ENCODE results near the gene HJURP.
A peak's percentile ranks its signal among the peaks of the same experiment; 100 is the strongest.

The HJURP gene

DNA sequence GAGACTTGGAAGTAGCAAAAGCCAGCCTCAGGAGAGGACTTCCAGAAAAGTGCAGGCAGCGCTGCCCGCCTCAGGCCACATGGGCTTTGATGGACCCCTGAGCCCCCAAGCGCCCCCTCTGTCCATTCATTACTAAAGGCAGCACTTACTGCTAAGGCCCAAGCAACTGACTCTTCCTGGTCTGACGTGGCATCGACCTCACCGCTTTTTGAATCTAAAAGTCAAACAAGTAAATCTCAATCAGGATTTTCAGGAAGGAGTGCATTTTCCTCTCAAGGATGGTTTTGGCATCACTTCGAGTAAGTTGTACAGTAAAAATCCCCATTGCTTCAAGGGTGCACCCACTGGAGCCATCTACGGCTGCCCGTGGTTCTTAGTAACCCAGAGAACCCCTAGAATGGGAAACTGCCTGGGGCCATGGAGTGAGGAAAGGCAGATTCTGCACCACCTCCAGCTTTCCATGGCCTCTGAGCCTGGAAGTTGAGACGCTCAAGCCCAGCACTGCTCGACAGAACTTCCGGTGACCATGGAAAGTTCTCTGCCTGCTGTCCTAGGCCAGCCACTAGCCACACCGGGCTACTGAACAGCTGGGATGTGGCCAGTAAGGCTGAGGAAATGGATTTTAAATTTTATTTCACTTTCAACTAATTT lies 7.0 kb downstream of the HJURP start:
- no peak for DNase-seq

DNA sequence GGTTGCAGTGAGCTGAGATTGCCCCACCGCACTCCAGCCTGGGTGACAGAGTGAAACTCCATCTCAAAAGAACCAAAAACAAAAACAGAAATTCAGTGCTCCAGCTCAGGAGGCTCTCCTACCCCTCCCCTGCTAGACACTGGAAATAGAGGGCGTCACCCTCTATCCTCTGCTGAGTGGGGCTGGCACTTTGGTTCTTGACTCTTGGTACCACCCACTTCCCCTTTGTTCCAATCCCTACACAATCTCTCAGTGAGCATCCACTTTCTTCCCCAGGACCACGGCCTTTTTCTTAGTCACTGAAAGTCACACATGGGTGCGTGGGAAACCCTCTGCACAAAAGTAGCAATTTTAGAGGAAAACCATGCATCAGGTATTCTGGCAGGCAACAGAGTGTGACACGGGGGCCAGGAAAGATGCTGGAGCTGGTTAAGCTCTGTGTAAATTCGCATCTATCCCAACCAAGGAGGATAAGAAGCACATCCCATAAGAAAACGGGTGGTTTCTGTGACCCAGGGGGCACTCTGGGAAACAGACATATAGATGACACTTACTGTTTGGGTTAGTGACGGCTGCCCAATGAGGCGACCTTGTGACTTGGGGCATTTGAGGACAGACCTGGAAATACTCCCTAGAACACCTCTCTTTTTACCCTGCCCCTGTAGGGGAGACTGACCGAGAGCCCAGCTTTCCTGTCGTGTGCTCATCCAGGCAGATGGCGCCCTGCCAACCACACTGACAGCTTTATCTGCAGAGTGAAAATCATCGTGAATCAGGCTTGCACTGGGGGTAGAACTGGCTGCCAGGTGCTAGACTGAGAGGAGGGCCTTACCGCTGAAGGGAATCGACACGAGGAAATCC lies 7.7 kb downstream of the HJURP start:
- no peak for DNase-seq

- no peak for DNase-seq
Measured at GRCh38 chr2:233845301-233846060, 8.9 kb downstream of the HJURP start.

DNA sequence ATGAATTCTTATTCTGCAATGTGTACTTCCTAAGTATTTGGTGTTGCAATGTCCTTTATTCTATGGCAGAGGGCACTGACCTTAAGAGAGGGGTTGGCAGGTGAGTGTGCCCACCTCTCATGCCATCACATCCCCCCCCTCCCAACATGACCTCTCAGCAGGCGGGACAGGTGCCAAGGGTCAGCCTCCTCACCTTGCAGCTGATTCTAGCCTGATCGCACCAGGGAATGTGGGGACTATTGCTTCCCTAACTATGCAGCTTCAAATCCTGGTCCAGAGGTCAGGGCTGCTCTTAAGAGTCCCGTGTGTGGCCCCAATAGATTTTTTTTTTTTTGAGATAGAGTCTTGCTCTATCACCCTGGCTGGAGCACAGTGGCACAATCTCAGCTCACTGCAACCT lies 9.5 kb downstream of the HJURP start:
- DNase-seq = no peak

DNA sequence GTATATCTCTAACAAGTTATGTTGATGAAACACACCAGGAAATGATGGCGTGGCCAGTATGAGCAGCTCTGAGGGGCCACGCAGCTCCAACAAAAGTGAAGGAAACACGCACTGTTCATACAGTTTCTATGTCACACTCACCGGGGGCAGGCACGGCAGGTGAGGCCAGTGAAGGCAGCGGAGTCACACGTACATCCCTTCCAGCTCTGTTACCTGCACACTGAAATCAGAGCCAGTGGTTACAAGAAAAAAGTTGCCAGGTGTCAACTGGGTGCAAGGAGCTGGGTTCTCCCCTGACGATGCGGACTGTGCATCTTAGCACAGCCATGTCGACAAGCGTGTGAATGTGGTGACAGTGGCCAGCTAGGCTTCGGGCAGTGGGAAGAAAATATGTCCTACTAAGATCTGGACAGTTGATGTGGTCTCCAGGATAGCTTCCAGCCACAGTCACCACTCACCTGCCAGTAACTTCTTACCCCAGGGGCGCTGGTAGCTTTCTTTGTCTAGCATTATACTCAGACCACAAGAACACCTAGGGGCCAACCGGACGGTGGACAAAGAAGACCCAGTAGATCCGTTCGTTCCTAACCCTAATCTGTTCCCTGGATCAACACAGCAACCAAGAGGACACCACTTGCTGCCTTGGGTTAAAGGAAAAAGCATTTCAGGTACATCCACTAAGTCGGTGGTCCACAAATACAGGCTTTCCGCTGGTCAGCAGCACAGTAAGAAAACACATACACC lies 10.1 kb downstream of the HJURP start:
- no peak for DNase-seq

DNA sequence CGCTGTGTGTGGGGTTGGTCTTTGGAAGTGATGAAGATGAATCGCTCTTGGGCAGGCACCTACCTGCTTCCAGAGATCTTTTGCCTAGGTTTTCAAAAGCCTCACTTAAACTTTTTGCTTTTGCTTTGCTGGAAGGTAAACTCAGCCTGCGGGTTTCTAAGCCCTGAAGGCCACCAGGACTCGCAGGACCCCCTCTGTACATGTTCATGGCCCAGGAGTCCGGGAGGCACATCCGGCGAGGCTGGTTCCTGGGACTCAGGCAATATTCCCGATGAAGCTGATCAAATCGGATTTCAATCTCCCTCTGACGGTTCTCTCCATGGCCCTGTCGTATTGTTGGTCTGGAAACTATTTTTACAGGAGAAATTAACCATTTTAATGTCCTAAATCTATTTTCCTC lies 13.2 kb downstream of the HJURP start:
- DNase-seq = no peak

DNA sequence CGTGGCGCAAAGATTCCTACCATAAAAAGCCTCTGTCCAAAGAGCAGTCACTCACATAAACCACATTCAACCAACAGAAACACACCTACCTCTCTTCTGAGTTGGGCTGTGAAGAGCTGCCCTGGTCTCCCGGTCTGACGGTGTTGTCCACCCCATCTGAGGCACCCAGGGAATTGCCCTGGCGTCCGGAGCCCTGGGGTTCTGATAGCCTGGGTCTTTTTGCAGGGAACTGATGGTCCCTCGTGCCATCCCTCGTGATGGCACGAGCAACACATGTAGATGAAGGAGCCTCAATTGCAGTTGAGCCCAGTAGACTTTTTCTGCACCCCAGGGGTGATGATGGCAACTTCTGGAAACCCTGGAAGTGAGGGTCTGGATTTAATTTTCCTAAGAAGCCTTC lies 13.8 kb downstream of the HJURP start:
- no peak for DNase-seq

GRCh38 chr2:233839447-233839820 lies 14.9 kb downstream of the HJURP start:
- no peak for DNase-seq

GRCh38 chr2:233838726-233839446 lies 15.4 kb downstream of the HJURP start:
- no peak for DNase-seq

DNA sequence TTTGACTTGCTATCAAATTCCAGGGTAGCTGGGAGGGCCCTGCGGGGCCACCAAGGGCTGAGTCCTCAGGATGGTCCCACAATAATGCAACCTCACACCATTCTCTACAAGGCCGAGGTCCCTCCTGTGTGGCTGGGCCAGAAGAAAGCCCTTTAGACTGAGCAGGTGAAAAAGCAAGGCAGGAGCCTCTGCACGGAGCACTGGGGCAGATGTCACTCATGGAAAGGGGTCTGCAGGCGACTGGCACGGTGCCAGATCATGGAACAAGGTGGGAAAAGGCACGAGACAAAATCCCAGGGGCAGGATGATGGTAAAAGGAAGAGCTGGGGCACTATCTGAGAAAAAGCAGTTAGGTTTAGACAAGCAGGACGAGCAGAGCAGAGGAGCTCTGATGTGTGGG lies 16.1 kb downstream of the HJURP start:
- DNase-seq = no peak

DNA sequence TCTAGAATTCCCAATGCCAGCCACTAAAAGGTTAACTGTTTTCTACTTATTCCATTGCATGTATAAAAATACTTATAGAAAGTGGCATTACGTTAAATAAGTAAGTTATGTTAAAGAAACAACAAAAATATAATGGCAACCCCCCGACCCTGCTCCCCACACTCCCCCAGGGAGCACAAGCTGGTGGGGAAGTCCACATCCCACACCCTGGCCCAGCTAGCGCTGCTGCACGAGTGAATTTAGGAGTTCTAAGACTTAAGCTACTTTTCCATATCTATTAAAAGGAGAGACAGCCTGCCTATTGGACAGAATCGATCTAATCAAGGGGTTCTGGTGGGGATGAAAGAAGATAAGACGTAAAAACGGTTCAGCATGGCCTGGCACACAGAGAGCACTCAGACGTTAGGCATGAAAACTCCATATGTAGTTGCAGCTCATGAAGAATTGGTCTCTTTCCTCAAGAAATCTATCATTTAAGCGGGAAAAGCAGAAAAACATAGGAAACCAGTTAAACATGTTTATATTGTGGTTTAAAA lies 16.6 kb downstream of the HJURP start:
- DNase-seq = no peak

DNA sequence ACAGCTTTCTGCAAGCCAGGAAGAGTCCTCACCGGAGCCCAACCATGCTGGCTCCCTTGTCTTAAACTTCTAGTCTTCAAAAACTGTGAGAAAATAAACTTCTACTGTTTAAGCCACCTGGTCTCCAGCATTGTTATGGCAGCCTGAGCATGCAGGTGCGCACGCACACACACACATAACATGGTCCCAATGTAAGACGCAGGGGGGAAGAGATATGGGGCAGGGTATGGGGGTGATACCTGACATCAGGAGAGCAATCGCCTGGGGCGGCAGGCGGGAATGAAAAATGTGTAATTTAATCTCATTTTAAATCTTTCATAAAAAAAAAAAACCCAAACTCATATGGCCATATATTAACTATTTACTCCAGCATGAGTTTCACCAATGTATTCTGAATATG lies 18.0 kb downstream of the HJURP start:
- DNase-seq = no peak

DNA sequence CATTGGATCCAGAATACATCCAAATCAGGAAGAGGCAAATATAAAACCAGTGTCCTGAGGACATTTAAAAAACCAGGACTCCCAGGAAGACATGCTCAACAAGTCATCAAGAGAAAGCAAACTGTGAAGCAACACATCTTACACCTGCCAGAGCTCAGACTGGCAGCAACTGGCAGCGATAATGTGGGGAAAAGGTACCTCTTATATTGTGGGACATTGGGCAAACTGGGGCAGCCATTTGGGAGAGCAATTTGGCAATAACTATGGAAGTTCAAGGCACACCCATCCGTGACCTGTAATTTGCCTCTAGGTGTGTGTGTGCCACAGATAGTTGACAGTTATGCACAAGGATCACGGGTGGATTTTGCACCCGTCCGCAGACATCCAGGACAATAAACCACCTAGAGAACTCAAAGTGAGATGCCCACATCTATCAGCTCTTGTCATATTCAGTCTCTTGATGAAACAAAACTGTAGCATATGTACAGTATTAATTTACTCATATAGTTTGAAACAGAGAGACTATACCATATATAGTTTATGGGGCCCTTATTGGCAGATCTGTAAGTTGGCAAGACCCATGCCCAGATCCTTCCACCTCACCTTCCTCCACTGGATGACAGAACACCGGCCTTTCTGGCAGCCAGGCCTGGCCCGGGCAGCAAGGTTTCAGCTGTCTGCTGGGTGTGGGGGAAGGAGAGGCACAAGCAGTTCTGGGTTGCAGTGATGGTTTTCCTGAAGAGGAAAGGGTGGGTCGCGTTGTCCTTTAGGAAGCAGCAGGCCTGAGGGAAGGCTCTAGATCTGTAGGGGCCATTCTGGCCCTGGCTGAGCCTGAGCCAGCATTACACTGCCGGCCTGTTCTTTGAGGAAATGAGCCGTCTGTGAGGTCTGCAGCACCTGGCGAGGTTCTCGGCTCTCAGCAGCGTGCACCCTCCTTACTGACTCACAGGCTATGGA lies 18.8 kb downstream of the HJURP start:
- no peak for DNase-seq

DNA sequence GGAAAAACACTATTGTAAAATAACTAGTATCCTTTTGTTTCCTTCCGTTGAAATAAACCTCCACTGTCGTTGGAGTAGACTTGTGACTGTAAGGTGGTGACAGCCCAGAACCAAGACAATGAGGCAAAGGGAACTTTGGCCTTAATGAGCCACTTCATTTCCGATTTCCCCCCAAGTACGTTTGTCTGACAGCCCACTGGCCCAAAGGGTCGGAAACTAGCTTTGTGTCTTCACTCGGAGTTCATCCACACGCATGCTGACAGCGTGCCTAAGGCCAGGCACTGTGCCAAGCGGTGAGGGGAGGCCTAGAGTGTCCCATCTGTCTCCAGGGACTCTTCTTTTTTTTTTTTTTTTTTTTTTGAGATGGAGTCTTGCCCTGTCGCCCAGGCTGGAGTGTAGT lies 21.0 kb downstream of the HJURP start:
- no peak for DNase-seq

DNA sequence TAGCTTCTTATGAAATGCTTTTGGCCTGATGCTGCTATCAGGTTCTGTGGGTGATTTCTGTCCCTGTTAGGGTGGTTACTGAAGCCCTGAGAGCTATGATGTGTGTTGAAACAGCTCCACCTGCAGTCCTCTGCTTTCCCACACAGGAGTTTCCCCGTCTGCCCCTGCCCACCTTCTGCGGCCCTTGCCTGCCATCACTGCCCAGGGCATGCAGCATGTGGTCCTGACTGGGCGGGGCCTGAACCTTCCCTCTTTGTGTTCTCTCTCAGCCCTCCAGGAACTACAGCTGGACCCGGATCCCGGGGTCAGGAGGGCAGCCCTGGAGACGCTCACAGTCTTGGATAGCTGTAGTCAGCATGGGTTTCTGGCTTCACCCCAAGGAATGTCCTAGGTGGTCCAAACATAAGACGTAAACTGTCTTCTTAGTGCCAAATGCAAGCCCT lies 21.4 kb downstream of the HJURP start:
- peak; percentile 76 for DNase-seq

DNA sequence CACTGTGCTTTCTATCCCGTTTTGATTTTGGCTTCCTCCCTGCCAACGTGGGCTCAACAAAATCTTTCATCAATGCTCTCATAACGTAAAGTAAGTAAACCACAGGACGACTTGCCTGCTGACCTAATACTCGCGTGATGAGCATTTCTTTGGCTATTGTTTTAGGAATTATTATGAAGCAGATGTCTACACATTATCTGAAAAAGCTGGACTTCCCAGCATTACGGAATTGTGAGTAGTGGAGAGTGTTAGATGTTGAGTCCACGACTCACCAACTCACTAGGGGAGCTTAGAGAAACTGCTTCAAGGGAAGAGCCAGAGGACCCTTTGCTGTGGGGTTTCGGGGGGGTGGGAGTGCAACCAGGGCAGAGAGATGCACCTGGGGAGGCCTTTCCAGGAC lies 21.9 kb downstream of the HJURP start:
- no peak for DNase-seq

- no peak for DNase-seq
Measured at GRCh38 chr2:233831861-233832260, 22.5 kb downstream of the HJURP start.

DNA sequence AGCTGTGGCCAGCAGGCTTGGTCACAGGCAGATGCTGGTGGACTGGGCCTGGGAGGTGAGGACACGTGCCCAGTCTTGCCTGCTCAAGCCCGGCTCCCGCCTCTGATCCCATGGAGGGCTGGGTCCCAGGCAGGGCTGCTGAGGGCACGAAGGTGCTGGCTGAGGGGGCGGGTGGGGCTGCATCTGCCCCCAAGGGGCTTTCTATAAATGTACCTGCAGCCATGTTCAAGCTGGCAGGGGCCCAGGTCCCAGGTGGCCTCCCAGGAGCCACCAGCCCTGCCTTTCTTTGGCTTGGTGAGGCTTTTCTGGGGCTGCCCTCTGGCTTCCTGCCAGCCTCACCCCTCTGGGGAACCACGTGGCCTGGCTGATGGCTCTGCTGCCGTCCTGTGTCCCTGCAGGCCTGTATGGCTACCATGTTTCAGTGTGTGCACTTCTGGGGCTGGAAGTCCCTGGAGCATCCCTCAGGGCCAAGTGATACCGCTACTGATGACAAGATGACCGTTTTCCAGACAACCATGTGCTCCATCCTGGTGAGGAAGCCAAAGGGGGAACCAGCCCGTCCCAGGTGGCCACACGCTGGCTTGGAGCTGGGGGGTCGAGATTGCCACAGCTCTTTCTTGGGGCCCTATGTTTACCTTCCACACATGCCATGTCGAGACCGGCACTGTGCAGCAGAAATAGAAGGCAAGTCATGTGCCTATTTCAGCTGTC lies 23.2 kb downstream of the HJURP start:
- no peak for DNase-seq

GRCh38 chr2:233830111-233830802 lies 24.1 kb downstream of the HJURP start:
- no peak for DNase-seq

All from 8988T (cell line).